ENCODE measurements around the gene OAS2.

OAS2 gene

GRCh38 chr12:113057565-113058485, 79.5 kb downstream of the OAS2 start:
- no peak overlapping the region for H3K4me3 ChIP-seq (ENCODE audit: control insufficient read depth, low read depth, low read length)
- TF ChIP-seq, protein P1, sequence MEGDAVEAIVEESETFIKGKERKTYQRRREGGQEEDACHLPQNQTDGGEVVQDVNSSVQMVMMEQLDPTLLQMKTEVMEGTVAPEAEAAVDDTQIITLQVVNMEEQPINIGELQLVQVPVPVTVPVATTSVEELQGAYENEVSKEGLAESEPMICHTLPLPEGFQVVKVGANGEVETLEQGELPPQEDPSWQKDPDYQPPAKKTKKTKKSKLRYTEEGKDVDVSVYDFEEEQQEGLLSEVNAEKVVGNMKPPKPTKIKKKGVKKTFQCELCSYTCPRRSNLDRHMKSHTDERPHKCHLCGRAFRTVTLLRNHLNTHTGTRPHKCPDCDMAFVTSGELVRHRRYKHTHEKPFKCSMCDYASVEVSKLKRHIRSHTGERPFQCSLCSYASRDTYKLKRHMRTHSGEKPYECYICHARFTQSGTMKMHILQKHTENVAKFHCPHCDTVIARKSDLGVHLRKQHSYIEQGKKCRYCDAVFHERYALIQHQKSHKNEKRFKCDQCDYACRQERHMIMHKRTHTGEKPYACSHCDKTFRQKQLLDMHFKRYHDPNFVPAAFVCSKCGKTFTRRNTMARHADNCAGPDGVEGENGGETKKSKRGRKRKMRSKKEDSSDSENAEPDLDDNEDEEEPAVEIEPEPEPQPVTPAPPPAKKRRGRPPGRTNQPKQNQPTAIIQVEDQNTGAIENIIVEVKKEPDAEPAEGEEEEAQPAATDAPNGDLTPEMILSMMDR (conservative IDR thresholded peaks at IDR 0.05; ENCODE audit: control insufficient read depth, insufficient read depth, low read depth, low read length) = no peak
- DNase-seq (ENCODE audit: low read depth) = no peak

DNA sequence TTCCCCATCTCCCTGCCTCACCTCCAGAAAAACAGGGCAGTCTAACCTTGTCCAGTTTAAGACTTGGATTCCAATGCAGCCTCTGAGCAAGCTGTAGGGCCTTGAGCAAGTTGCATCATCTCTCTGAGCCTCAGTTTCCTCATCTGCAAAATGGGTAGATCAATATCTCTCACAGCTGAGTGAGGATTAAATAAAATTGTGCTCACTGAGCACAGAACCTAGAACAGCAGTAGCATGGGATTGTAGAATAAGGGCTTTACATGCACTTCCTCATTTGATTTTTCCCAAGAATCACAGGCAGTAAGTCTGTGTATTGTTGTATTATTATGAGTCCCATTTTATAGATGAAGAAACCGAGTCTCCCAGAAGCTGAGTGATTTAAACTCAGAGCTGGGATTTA, 80.2 kb downstream of the OAS2 start:
- H3K4me3 ChIP-seq (ENCODE audit: control insufficient read depth, low read depth, low read length) = no peak overlapping the region
- TF ChIP-seq, protein P1 (conservative IDR thresholded peaks at IDR 0.05; ENCODE audit: control insufficient read depth, insufficient read depth, low read depth, low read length) = no peak
- no peak for DNase-seq (ENCODE audit: low read depth)

GRCh38 chr12:113059071-113059595, 80.8 kb downstream of the OAS2 start:
- TF ChIP-seq, protein P1 (conservative IDR thresholded peaks at IDR 0.05; ENCODE audit: control insufficient read depth, insufficient read depth, low read depth, low read length) = no peak
- H3K4me3 ChIP-seq (ENCODE audit: control insufficient read depth, low read depth, low read length) = no peak overlapping the region
- DNase-seq (ENCODE audit: low read depth) = no peak

DNA sequence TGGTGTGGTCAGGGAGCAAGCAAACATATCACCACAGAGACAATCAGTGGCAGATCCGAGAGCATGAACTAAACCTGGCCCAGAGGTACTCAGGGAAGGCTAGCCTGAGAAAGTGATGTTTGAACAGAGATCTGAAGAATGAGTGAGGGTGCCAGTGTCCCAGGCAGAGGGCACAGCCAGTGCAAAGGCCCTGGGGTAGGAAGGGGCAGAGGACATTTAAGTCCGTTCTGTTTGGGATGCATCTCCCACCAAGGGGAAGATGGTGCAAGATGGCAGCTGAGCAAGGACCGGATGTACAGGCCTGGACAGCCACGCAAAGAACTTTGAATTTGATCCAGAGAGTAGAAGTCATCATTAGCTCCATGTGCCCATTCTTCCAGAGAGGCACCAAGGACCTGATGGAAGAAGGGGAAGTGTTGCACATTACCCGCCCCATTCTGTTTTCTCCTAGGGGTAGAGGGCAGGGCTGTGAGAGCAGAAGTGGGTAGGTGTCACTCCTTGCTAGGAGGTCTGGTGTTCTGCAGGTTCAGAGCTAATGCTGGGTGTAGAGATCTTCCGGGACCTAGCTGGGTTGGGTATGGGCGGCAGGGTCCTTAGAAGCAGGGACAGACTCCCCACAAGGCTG, 82.1 kb downstream of the OAS2 start:
- H3K4me3 ChIP-seq (ENCODE audit: control insufficient read depth, low read depth, low read length) = no peak overlapping the region
- TF ChIP-seq, protein P1 (conservative IDR thresholded peaks at IDR 0.05; ENCODE audit: control insufficient read depth, insufficient read depth, low read depth, low read length) = no peak
- DNase-seq (ENCODE audit: low read depth) = no peak

GRCh38 chr12:113061061-113061694, 82.9 kb downstream of the OAS2 start:
- DNase-seq (ENCODE audit: low read depth) = no peak
- no peak overlapping the region for H3K4me3 ChIP-seq (ENCODE audit: control insufficient read depth, low read depth, low read length)
- TF ChIP-seq, protein P1 (conservative IDR thresholded peaks at IDR 0.05; ENCODE audit: control insufficient read depth, insufficient read depth, low read depth, low read length) = no peak
